PC-9 (cell line): Measurements from ENCODE around the gene CMIP. TPM values are rescaled to one million over a fixed set of nuclear protein-coding genes. Genes with fewer than 3 reads are reported as not detected.

Experiments used
- BruUV-seq: library from RNA; stranded (reverse); fragments of 400-500 nt; replicated peaks from 2 replicates; lab custom pipeline; 2021; lab: Mats Ljungman, UMichigan
- CTCF ChIA-PET: fragments of 300-600 bp; sonication (Branson Sonifier 250); formaldehyde crosslinking; loops from one replicate; lab custom pipeline; 2022; ENCODE audit warnings: antibody characterized with exemption; lab: Charles Lee
- POLR2A ChIA-PET: fragments of 300-600 bp; sonication (Branson Sonifier 250); formaldehyde crosslinking; loops from one replicate; lab custom pipeline; 2022; ENCODE audit warnings: antibody characterized with exemption; ENCODE audit not compliant: unreplicated experiment; lab: Charles Lee
- DNase-seq, 2 experiments: peaks; one replicate each; pipeline versions ENCODE4 v3.0.0 to v3.0.0-alpha.2; 2015 to 2022; ENCODE audit warnings: mixed read lengths in 1 of 2
- H2AFZ ChIP-seq: fragments of 200-600 bp; sonication (generic); 2 replicates; pipeline ENCODE4 v1.8.1; 2017; ENCODE audit warnings: antibody characterized with exemption
- H3F3A ChIP-seq: fragments of 200-600 bp; sonication (generic); 2 replicates; pipeline ENCODE4 v1.8.1; 2017; ENCODE audit warnings: antibody characterized with exemption, mild to moderate bottlenecking, low read depth; ENCODE audit not compliant: insufficient read depth
- H3K27ac ChIP-seq: fragments of 200-600 bp; sonication (generic); 2 replicates; pipeline ENCODE4 v1.6.1; 2016; ENCODE audit warnings: mixed run types
- H3K27me3 ChIP-seq: fragments of 200-600 bp; sonication (generic); 2 replicates; pipeline ENCODE4 v1.6.1; 2016; ENCODE audit warnings: low read depth, mixed run types; ENCODE audit not compliant: insufficient read depth
- H3K36me3 ChIP-seq: fragments of 200-600 bp; sonication (generic); 2 replicates; pipeline ENCODE4 v1.6.1; 2016; ENCODE audit warnings: low read depth, mixed run types
- H3K4me1 ChIP-seq: fragments of 200-600 bp; sonication (generic); replicated peaks from 2 replicates; pipeline ENCODE4 v1.6.1; 2016; ENCODE audit warnings: mixed run types; ENCODE audit not compliant: insufficient read depth
- H3K4me2 ChIP-seq: fragments of 200-600 bp; sonication (generic); 2 replicates; pipeline ENCODE4 v1.6.1; 2017; ENCODE audit warnings: mixed run types
- H3K4me3 ChIP-seq: fragments of 200-600 bp; sonication (generic); 2 replicates; pipeline ENCODE4 v1.6.1; 2016; ENCODE audit warnings: mixed run types
- H3K79me2 ChIP-seq: fragments of 200-600 bp; sonication (generic); 2 replicates; pipeline ENCODE4 v1.6.1; 2017; ENCODE audit warnings: low read depth, mixed run types
- H3K9me2 ChIP-seq: fragments of 200-600 bp; sonication (generic); 2 replicates; pipeline ENCODE4 v1.8.1; 2017; ENCODE audit warnings: mild to moderate bottlenecking; ENCODE audit not compliant: insufficient read depth
- H3K9me3 ChIP-seq: fragments of 200-600 bp; sonication (generic); 2 replicates; pipeline ENCODE4 v1.8.1; 2016; ENCODE audit warnings: low read depth; ENCODE audit not compliant: insufficient read depth
- H4K20me1 ChIP-seq: fragments of 200-600 bp; sonication (generic); 2 replicates; pipeline ENCODE4 v1.8.1; 2017; ENCODE audit not compliant: insufficient read depth
- CTCF ChIP-seq: fragments of 200-600 bp; sonication (generic); conservative IDR thresholded peaks from 2 replicates; pipeline ENCODE4 v1.6.1; 2017; ENCODE audit warnings: mixed run types, antibody characterized with exemption, mild to moderate bottlenecking, moderate library complexity
- EZH2 ChIP-seq: fragments of 200-600 bp; sonication (generic); IDR thresholded peaks from 2 replicates; pipeline ENCODE4 v1.8.0; 2017; ENCODE audit warnings: antibody characterized with exemption, low read depth
- intact Hi-C: fragments of 100-400 bp; cut with micrococcal nuclease; formaldehyde crosslinking; loops from one replicate; pipeline ENCODE4 v1.10.0; 2022; ENCODE audit not compliant: unreplicated experiment
- total RNA-seq: library from RNA; stranded (reverse); gene quantifications from 2 replicates; pipeline ENCODE4 v1.2.3, GENCODE V29; 2021

The CMIP gene
- total RNA-seq, 1 experiment from 2014 or later: 96.6 TPM

GRCh38 chr16:81530296-81530721 lies 85.7 kb downstream of the CMIP start:
- TF ChIP-seq CTCF: no peak
- TF ChIP-seq EZH2: no peak
- DNase-seq: peak in 1 of 2 experiments; percentile 60
- H3F3A ChIP-seq: peaks cover 31% of the 10 kb centered on the region
- no peaks in the 10 kb centered on the region for H3K9me2 ChIP-seq
- H3K9me3 ChIP-seq: peaks cover 7% of the 10 kb centered on the region; the same call in 1 of the 2 replicates
- H3K27me3 ChIP-seq: no peaks in the 10 kb centered on the region
- peaks cover 26% of the 10 kb centered on the region for H4K20me1 ChIP-seq
- peaks cover 16% of the 10 kb centered on the region for H3K36me3 ChIP-seq
- no peak overlapping the region for H2AFZ ChIP-seq
- peaks cover 100% of the 10 kb centered on the region for H3K79me2 ChIP-seq
- POLR2A ChIA-PET: no interaction called here
- intact Hi-C loops: loop anchor here (2.0 kb wide), 1 partner anchor 86 kb away; the partner anchor contains the start of gene CMIP
- peaks cover 29% of the 10 kb centered on the region for H3K4me1 ChIP-seq
- no peak overlapping the region for H3K4me2 ChIP-seq
- CTCF ChIA-PET: no interaction called here
- BruUV-seq: no TSS peak
- H3K27ac ChIP-seq: no peak overlapping the region
- no peak overlapping the region for H3K4me3 ChIP-seq

- no peak overlapping the region for H2AFZ ChIP-seq
- no peak overlapping the region for H3K4me3 ChIP-seq
- no peaks in the 10 kb centered on the region for H3K9me2 ChIP-seq
- no peak overlapping the region for H3K4me2 ChIP-seq
- BruUV-seq: TSS peak; percentile 78
- peaks cover 7% of the 10 kb centered on the region; the same call in 1 of the 2 replicates for H3K9me3 ChIP-seq
- H3K27me3 ChIP-seq: no peaks in the 10 kb centered on the region
- peaks cover 27% of the 10 kb centered on the region; the same call in 1 of the 2 replicates for H3F3A ChIP-seq
- H4K20me1 ChIP-seq: peaks cover 26% of the 10 kb centered on the region
- ChIA-PET POLR2A (no interaction called here), CTCF (no interaction called here)
- no peak for DNase-seq
- TF ChIP-seq EZH2: no peak
- TF ChIP-seq CTCF: no peak
- peaks cover 25% of the 10 kb centered on the region for H3K4me1 ChIP-seq
- peaks cover 16% of the 10 kb centered on the region for H3K36me3 ChIP-seq
- no peak overlapping the region for H3K27ac ChIP-seq
- H3K79me2 ChIP-seq: peaks cover 100% of the 10 kb centered on the region
- intact Hi-C loops: loop anchor here (1.0 to 2.0 kb wide), 3 partner anchors 27 to 128 kb away; partner anchors contain the start of gene CMIP
Measured at GRCh38 chr16:81530814-81531213, 86.2 kb downstream of the CMIP start.

- no peaks in the 10 kb centered on the region for H3K9me2 ChIP-seq
- CTCF ChIA-PET: no interaction called here
- H2AFZ ChIP-seq: no peak overlapping the region
- peaks cover 17% of the 10 kb centered on the region for H3K36me3 ChIP-seq
- H4K20me1 ChIP-seq: peaks cover 26% of the 10 kb centered on the region
- no peaks in the 10 kb centered on the region for H3K27me3 ChIP-seq
- H3K79me2 ChIP-seq: peaks cover 99% of the 10 kb centered on the region
- peaks cover 23% of the 10 kb centered on the region; the same call in 1 of the 2 replicates for H3F3A ChIP-seq
- H3K4me2 ChIP-seq: no peak overlapping the region
- TF ChIP-seq EZH2 (no peak), CTCF (no peak)
- H3K4me1 ChIP-seq: peaks cover 19% of the 10 kb centered on the region
- intact Hi-C loops: loop anchor here (1.0 to 2.0 kb wide), 3 partner anchors 27 to 128 kb away; partner anchors contain the start of gene CMIP
- BruUV-seq: no TSS peak
- DNase-seq: peak in 1 of 2 experiments; percentile 84
- POLR2A ChIA-PET: no interaction called here
- peaks cover 7% of the 10 kb centered on the region; the same call in 1 of the 2 replicates for H3K9me3 ChIP-seq
- H3K4me3 ChIP-seq: no peak overlapping the region
- no peak overlapping the region for H3K27ac ChIP-seq
Measured at GRCh38 chr16:81531419-81531821, 86.8 kb downstream of the CMIP start.
